HL-60 (cell line): ENCODE data around the gene POMP.

Experiments
- POLR2AphosphoS5 ChIP-seq: IDR thresholded peaks from 2 replicates; pipeline ENCODE4 v1.6.1; 2012; ENCODE audit warnings: low read depth
- SPI1 ChIP-seq: IDR thresholded peaks from 2 replicates; pipeline ENCODE4 v1.6.1; 2012; ENCODE audit warnings: low read depth, mild to moderate bottlenecking, borderline replicate concordance
- TF ChIP-seq, protein P1 (sequence below): IDR thresholded peaks from one replicate; pipeline ENCODE4 v1.5.1; 2011; ENCODE audit warnings: low read length, control low read depth, inconsistent platforms; ENCODE audit not compliant: insufficient read depth
- TF ChIP-seq, protein P2 (sequence below): IDR thresholded peaks from 2 replicates; pipeline ENCODE4 v1.6.1; 2012; ENCODE audit warnings: low read depth; ENCODE audit not compliant: insufficient replicate concordance

DNA sequence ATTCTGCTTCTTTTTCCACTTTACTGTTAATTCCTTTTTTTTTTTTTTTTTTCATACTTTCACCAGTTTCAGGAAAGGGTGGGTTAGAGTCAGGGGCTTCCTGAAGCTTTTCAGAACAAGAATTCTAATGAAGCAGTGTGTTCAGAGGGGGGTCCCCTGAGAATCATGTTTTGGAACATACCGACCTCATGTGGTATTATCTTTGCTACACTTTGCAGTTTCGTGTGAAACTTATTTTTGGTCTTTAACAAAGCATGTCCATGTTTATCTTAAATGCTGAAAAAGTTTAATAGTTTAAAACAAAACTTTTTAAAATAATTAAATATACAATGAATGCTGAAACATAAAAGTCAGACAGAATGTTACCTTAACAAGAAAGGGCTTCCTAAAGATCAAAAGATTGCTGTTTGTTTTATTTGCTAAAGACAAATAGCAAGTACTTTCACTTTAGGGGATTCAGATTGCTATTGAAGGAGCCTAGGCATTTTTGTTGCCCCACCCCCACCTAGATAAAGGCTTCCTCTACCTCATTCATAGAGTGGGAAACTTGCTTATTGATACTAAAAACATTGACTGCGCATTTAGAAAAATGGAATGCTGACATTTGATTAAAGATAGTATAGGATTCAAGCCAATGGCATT lies 21.1 kb upstream of the POMP start:
- TF ChIP-seq, protein P1, sequence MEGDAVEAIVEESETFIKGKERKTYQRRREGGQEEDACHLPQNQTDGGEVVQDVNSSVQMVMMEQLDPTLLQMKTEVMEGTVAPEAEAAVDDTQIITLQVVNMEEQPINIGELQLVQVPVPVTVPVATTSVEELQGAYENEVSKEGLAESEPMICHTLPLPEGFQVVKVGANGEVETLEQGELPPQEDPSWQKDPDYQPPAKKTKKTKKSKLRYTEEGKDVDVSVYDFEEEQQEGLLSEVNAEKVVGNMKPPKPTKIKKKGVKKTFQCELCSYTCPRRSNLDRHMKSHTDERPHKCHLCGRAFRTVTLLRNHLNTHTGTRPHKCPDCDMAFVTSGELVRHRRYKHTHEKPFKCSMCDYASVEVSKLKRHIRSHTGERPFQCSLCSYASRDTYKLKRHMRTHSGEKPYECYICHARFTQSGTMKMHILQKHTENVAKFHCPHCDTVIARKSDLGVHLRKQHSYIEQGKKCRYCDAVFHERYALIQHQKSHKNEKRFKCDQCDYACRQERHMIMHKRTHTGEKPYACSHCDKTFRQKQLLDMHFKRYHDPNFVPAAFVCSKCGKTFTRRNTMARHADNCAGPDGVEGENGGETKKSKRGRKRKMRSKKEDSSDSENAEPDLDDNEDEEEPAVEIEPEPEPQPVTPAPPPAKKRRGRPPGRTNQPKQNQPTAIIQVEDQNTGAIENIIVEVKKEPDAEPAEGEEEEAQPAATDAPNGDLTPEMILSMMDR = no peak
- TF ChIP-seq, protein P2, sequence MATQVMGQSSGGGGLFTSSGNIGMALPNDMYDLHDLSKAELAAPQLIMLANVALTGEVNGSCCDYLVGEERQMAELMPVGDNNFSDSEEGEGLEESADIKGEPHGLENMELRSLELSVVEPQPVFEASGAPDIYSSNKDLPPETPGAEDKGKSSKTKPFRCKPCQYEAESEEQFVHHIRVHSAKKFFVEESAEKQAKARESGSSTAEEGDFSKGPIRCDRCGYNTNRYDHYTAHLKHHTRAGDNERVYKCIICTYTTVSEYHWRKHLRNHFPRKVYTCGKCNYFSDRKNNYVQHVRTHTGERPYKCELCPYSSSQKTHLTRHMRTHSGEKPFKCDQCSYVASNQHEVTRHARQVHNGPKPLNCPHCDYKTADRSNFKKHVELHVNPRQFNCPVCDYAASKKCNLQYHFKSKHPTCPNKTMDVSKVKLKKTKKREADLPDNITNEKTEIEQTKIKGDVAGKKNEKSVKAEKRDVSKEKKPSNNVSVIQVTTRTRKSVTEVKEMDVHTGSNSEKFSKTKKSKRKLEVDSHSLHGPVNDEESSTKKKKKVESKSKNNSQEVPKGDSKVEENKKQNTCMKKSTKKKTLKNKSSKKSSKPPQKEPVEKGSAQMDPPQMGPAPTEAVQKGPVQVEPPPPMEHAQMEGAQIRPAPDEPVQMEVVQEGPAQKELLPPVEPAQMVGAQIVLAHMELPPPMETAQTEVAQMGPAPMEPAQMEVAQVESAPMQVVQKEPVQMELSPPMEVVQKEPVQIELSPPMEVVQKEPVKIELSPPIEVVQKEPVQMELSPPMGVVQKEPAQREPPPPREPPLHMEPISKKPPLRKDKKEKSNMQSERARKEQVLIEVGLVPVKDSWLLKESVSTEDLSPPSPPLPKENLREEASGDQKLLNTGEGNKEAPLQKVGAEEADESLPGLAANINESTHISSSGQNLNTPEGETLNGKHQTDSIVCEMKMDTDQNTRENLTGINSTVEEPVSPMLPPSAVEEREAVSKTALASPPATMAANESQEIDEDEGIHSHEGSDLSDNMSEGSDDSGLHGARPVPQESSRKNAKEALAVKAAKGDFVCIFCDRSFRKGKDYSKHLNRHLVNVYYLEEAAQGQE = no peak
- no peak for TF ChIP-seq POLR2AphosphoS5
- no peak for TF ChIP-seq SPI1
